Smooth muscle cell (in vitro differentiated cells): ENCODE results near the gene FBXW11. TPM values are rescaled to one million over a fixed set of nuclear protein-coding genes. Genes with fewer than 3 reads are reported as not detected.

Experiments
- DNase-seq: peaks from one replicate; lab custom pipeline; 2025; ENCODE audit not compliant: unreplicated experiment; lab: John Stamatoyannopoulos, UW
- H2AFZ ChIP-seq: fragments of 200-600 bp; sonication (generic); 2 replicates; pipeline ENCODE4 v1.6.0; 2016; ENCODE audit warnings: antibody characterized with exemption, low read depth, mild to moderate bottlenecking
- H3F3A ChIP-seq: fragments of 200-600 bp; sonication (generic); 2 replicates; pipeline ENCODE4 v1.6.0; 2017; ENCODE audit warnings: antibody characterized with exemption, low read depth
- H3K27ac ChIP-seq: fragments of 200-600 bp; sonication (generic); 2 replicates; pipeline ENCODE4 v1.5.1; 2016; ENCODE audit warnings: low read depth, mild to moderate bottlenecking
- H3K27me3 ChIP-seq: fragments of 200-600 bp; sonication (generic); 2 replicates; pipeline ENCODE4 v1.6.1; 2016; ENCODE audit warnings: low read depth, mild to moderate bottlenecking
- H3K36me3 ChIP-seq: fragments of 200-600 bp; sonication (generic); 2 replicates; pipeline ENCODE4 v1.5.1; 2016; ENCODE audit warnings: low read depth
- H3K4me1 ChIP-seq: fragments of 200-600 bp; sonication (generic); 2 replicates; pipeline ENCODE4 v1.5.1; 2016; ENCODE audit warnings: low read depth
- H3K4me2 ChIP-seq: fragments of 200-600 bp; sonication (generic); 2 replicates; pipeline ENCODE4 v1.6.0; 2016; ENCODE audit warnings: mild to moderate bottlenecking
- H3K4me3 ChIP-seq: fragments of 200-600 bp; sonication (generic); 2 replicates; pipeline ENCODE4 v1.5.1; 2016; ENCODE audit warnings: mild to moderate bottlenecking
- H3K79me2 ChIP-seq: fragments of 200-600 bp; sonication (generic); 2 replicates; pipeline ENCODE4 v1.6.0; 2016; ENCODE audit warnings: low read depth, mild to moderate bottlenecking
- H3K9ac ChIP-seq: fragments of 200-600 bp; sonication (generic); 2 replicates; pipeline ENCODE4 v1.6.0; 2016; ENCODE audit warnings: low read depth
- H3K9me3 ChIP-seq: fragments of 200-600 bp; sonication (generic); replicated peaks from 2 replicates; pipeline ENCODE4 v1.5.1; 2016; ENCODE audit warnings: low read depth
- H4K20me1 ChIP-seq: fragments of 200-600 bp; sonication (generic); 2 replicates; pipeline ENCODE4 v1.6.0; 2016; ENCODE audit warnings: low read depth
- CTCF ChIP-seq: fragments of 200-600 bp; sonication (generic); IDR thresholded peaks from 2 replicates; pipeline ENCODE4 v1.5.1; 2017; ENCODE audit warnings: borderline replicate concordance, mild to moderate bottlenecking, antibody characterized with exemption; ENCODE audit not compliant: insufficient read depth, poor library complexity, severe bottlenecking
- WGBS: methylation state at CpG from one replicate; pipeline ENCODE4 v1.1.7; 2016; ENCODE audit warnings: low lambda C conversion rate; 5-methylcytosine and 5-hydroxymethylcytosine counted together
- polyA plus RNA-seq: library from polyadenylated mRNA; unstranded; fragments of >200 nt; fragmentation: Nextera tagmentation; extraction: Ambion mirVana; gene quantifications from 2 replicates; pipeline ENCODE4 v1.2.1, GENCODE V29; 2016
- total RNA-seq: library from RNA; depleted of rRNA; stranded (reverse); fragments of >200 nt; gene quantifications from 2 replicates; pipeline ENCODE4 v1.2.3, GENCODE V29; 2014

FBXW11 gene
- total and polyA plus RNA-seq, 2 experiments from 2014 or later = 27.4 to 83.7 TPM

GRCh38 chr5:171952021-171952420, 54.4 kb downstream of the FBXW11 start:
- Histone ChIP-seq H3F3A (peaks cover 13% of the 10 kb centered on the region), H3K4me2 (no peak overlapping the region), H2AFZ (no peak overlapping the region), H3K9me3 (no peaks in the 10 kb centered on the region), H3K4me3 (no peak overlapping the region), H3K27ac (no peak overlapping the region), H4K20me1 (peaks cover 98% of the 10 kb centered on the region), H3K27me3 (no peaks in the 10 kb centered on the region), H3K4me1 (peaks cover 23% of the 10 kb centered on the region), H3K9ac (no peak overlapping the region), H3K79me2 (peaks cover 93% of the 10 kb centered on the region), H3K36me3 (no peaks in the 10 kb centered on the region)
- WGBS = 90% methylated on average over 5 of the region's 5 CpGs
- DNase-seq = no peak
- no peak for TF ChIP-seq CTCF

- H2AFZ ChIP-seq = no peak overlapping the region
- H3K4me3 ChIP-seq = no peak overlapping the region
- no peaks in the 10 kb centered on the region for H3K9me3 ChIP-seq
- no peak overlapping the region for H3K9ac ChIP-seq
- no peaks in the 10 kb centered on the region for H3K27me3 ChIP-seq
- H3K27ac ChIP-seq = no peak overlapping the region
- peaks cover 93% of the 10 kb centered on the region for H3K79me2 ChIP-seq
- DNase-seq = no peak
- no peaks in the 10 kb centered on the region for H3K36me3 ChIP-seq
- no peak for TF ChIP-seq CTCF
- peaks cover 98% of the 10 kb centered on the region for H4K20me1 ChIP-seq
- 73% methylated on average over 4 of the region's 4 CpGs for WGBS
- peaks cover 21% of the 10 kb centered on the region for H3K4me1 ChIP-seq
- no peak overlapping the region for H3K4me2 ChIP-seq
- peaks cover 13% of the 10 kb centered on the region for H3F3A ChIP-seq
These were observed 55.2 kb downstream of the FBXW11 start for GRCh38 chr5:171951218-171951617.

- peaks cover 7% of the 10 kb centered on the region for H3K4me1 ChIP-seq
- H3F3A ChIP-seq = no peaks in the 10 kb centered on the region
- H3K4me2 ChIP-seq = peak overlapping the region; percentile 27
- no peaks in the 10 kb centered on the region for H3K36me3 ChIP-seq
- peaks cover 88% of the 10 kb centered on the region for H3K79me2 ChIP-seq
- 91% methylated on average over 3 of the region's 3 CpGs for WGBS
- H3K27me3 ChIP-seq = no peaks in the 10 kb centered on the region
- peaks cover 95% of the 10 kb centered on the region for H4K20me1 ChIP-seq
- H3K4me3 ChIP-seq = no peak overlapping the region
- H3K27ac ChIP-seq = peak overlapping the region; percentile 23
- TF ChIP-seq CTCF = peak; percentile 6
- H2AFZ ChIP-seq = no peak overlapping the region
- no peak overlapping the region for H3K9ac ChIP-seq
- DNase-seq = no peak
- H3K9me3 ChIP-seq = no peaks in the 10 kb centered on the region
These were observed 60.2 kb downstream of the FBXW11 start for GRCh38 chr5:171946000-171946781.

GRCh38 chr5:171945476-171945875, 61.0 kb downstream of the FBXW11 start:
- Histone ChIP-seq H3K4me1 (peaks cover 7% of the 10 kb centered on the region), H3K4me3 (no peak overlapping the region), H3K27ac (peak overlapping the region; percentile 23), H3K27me3 (no peaks in the 10 kb centered on the region), H3K36me3 (no peaks in the 10 kb centered on the region), H3K9ac (no peak overlapping the region), H3K4me2 (peak overlapping the region; percentile 27), H3K9me3 (no peaks in the 10 kb centered on the region), H3K79me2 (peaks cover 87% of the 10 kb centered on the region), H3F3A (no peaks in the 10 kb centered on the region), H2AFZ (no peak overlapping the region), H4K20me1 (peaks cover 94% of the 10 kb centered on the region)
- no peak for DNase-seq
- WGBS = 86% methylated on average over 4 of the region's 4 CpGs
- no peak for TF ChIP-seq CTCF
